ENCODE data around the gene RBCK1. TPM values are rescaled to one million over a fixed set of nuclear protein-coding genes. Genes with fewer than 3 reads are reported as not detected.

Gene RBCK1
- total RNA-seq, 1 donor from 2014 or later: 44.2 TPM

DNA sequence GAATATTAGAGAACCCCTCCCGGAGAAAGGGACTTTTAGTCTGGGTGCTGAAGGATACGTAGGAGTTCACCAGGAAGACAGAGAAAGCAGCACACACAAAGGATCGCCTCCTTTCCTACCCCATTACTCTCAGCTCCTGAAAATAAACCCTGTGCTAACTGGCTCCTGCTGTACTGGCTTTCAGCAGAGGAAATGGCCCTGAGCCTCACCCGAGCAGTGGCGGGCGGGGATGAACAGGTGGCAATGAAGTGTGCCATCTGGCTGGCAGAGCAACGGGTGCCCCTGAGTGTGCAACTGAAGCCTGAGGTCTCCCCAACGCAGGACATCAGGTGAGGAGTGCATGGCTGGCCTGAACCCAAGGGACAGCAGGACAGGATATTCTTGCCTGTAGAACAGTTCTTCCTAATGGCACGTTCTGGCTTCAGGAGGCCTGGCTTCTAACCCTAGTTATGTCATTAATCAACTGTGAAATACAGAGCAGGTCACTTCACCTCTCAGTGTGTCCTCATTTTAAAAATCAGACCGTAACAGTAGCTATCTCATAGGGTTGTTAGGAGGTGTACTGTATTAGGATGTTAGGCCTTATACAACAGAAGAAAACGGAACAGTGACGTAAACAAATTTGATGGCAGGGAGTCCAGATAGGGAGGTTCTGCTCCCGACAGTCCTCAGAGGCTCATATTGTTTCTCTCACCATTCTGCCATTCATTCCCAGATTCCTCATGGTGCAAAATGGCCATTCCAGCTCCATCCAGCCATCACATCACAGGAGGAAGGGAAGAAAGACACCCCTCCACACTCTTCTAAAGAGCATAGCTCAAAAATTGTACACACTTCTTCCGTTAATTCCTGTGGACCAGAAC, 1.8 kb downstream of the RBCK1 start:
- ATAC-seq (ENCODE audit: poor library complexity): no peak
- DNase-seq: no peak
- intact Hi-C loops (cut with DNase I): no loop called here

DNA sequence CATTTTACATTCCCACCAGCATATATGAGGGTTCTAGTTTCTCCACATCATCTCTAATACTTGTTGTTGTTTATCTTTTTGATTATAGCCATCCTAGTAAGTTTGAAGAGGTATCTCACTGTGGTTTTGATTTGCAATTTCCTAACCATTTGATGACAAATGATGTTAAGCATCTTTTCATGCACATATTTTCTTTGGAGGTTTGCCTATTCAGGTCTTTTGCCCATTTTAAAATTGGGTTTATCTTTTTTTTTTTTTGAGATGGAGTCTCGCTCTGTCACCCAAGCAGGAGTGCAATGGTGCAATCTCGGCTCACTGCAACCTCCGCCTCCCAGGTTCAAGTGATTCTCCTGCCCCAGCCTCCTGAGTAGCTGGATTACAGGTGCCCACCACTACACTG, 4.0 kb downstream of the RBCK1 start:
- no peak for ATAC-seq (ENCODE audit: poor library complexity)
- intact Hi-C loops (cut with DNase I): no loop called here
- no peak for DNase-seq

DNA sequence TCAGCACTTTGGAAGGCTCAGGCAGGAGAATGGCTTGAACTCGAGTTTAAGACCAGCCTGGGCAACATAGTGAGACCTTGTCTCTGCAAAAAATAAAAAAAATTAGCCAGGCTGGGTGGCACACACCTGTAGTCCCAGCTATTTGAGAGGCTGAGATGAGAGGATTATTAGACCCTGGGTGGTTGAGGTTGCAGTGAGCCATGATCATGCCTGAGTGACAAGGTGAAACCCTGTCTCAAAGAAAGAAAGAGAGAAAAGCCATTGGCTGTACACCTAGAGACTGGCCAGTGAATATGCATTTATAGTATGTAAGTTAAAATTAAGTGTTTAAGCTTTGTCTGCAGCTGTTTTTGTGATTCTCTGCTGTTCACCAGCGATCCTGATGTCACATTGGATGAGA, 6.1 kb downstream of the RBCK1 start:
- ATAC-seq (ENCODE audit: poor library complexity) (no peak), DNase-seq (no peak)
- intact Hi-C loops (cut with DNase I): no loop called here

DNA sequence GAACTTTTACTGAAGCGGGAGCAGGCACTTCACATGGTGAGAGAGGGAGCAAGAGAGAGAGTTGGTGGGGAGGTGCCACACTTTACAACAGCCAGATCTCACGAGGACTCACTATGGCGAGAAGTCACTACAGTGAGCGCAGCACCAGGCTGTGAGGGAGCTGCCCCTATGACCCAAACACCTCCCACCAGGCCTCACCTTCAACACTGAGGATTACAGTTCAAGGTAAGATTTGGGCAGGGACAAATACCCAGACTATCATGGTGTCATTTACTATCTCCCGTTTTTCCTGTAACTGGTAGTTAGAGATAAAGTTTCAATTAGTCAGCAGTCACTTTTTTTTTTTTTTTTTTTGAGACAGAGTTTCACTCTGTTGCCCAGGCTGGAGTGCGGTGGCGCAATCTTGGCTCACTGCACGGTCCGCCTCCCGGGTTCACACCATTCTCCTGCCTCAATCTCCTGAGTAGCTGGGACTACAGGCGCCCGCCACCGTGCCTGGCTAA, 7.8 kb downstream of the RBCK1 start:
- intact Hi-C loops (cut with DNase I): no loop called here
- DNase-seq: no peak
- ATAC-seq (ENCODE audit: poor library complexity): no peak

DNA sequence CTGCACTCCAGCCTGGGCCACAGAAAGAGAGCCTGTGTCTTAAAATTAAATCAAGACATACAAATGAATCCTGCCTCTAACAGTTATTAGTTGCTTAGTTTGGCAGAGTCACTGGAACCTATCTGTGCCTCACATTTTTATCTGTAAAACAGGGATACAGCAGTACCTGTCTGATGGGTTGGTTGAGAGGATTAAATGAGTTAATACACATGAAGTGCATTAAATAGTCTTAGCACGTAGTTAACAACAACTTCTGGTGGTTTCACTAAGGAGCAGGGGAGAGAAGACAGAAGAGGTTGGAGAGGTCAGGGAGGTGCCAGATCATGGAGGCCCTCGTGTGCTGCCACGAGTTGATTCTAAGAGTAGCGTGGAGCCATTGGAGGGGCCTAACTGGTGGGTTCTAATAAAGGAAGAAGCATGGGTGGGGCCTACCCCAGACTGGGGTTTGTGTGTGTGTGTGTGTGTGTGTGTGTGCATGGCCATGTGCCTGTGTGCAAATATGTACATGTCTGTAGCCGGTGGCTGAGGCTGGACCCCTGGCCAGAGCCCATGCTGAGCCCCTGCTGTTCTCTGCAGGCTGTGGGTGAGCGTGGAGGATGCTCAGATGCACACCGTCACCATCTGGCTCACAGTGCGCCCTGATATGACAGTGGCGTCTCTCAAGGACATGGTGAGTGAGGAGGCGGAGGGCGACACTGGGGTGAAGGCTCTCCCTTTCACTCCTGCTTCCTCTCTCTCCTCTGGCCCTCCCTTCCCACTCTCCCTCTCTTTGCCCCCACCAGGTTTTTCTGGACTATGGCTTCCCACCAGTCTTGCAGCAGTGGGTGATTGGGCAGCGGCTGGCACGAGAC, 9.1 kb downstream of the RBCK1 start:
- no peak for DNase-seq
- no peak for ATAC-seq (ENCODE audit: poor library complexity)
- intact Hi-C loops (cut with DNase I): no loop called here

DNA sequence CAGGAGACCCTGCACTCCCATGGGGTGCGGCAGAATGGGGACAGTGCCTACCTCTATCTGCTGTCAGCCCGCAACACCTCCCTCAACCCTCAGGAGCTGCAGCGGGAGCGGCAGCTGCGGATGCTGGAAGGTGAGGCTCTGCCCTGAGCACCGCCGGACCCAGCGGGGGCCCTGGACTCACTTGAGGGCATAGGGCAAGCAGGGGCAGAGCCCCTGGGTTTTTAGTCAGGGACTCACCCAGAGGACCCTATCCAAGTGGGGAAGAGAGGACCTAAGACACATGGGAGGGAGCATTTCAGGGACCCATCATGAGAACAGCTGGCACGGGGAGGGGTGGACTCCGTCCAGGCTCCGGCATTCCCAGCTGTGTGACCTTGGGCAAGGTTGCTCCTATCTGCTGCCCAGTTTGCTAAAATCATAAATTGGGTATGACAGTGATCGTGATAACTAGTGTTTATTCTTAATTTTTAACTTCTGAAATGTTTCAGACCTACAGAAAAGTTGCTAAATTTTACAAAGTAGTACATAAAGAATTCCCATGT, 9.8 kb downstream of the RBCK1 start:
- intact Hi-C loops (cut with DNase I): no loop called here
- ATAC-seq (ENCODE audit: poor library complexity) (peak; percentile 59), DNase-seq (no peak)

DNA sequence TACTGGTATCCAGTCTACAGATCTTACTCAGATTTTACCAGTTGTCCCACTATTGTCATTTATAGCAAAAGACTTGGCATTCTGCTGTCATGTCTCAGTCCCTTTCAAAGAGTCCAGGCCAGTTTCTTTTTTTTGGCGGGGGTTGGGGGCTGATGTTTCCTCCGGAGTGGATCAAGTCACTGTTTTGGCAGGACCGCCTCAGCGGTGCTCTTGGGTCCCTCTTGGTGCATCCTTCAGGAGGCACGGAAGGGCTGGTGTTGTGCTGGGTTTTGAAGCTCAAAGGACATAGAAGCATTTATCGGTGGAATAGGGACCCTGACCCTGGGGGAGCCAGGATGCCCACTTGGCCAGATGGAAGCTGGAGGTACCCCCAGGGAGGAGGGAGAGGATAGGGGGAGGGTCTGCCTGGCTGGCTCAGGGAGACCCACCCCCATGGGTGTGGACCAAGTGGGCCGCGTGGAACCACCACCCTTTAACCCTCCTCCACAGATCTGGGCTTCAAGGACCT, 10.8 kb downstream of the RBCK1 start:
- DNase-seq (no peak), ATAC-seq (ENCODE audit: poor library complexity) (no peak)
- intact Hi-C loops (cut with DNase I): no loop called here

DNA sequence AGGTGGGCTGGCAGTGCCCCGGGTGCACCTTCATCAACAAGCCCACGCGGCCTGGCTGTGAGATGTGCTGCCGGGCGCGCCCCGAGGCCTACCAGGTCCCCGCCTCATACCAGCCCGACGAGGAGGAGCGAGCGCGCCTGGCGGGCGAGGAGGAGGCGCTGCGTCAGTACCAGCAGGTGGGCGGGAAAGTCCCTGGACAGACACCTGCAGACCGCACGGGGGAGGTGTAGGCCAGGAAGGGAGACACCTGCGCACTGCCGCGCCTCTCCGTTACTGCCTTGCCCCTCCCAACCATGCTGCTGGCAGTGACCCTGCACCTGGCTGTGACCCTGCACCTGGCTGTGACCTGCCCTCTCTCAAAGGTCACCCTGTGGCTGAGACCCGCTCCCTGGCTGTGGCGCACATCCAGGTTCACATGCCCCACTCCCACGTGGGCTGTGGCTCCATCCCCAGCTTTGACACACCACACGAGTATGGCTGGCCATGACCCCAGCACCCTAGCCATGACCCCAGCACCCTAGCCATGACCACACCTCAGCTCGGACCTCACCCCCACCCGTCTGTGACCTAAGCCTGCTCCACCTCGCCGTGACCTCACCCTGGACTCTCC, 11.6 kb downstream of the RBCK1 start:
- DNase-seq (no peak), ATAC-seq (ENCODE audit: poor library complexity) (peak; percentile 25)
- intact Hi-C loops (cut with DNase I): no loop called here

DNA sequence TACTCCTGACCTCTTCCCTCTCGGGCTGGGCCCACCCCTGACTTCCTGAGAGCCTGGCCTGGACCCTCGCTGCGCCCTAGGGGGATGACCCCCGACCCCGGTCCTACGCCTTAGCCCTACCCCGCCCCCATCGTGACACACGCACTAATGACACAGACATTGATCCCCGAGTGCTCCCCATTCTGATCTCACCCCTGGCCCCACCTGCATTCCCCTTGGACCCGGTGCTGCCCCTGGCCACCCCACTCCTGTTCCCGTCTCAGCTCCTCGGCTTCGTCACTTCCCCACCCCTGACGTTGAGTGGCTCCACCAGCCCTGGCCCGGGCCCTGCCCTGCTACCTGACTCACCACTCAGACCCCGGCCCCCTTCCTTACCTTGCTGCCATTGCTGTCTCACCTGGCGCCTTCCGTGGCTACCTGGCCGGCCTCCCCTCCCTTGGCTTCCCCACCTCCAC, 12.1 kb downstream of the RBCK1 start:
- intact Hi-C loops (cut with DNase I): no loop called here
- no peak for ATAC-seq (ENCODE audit: poor library complexity)
- no peak for DNase-seq

DNA sequence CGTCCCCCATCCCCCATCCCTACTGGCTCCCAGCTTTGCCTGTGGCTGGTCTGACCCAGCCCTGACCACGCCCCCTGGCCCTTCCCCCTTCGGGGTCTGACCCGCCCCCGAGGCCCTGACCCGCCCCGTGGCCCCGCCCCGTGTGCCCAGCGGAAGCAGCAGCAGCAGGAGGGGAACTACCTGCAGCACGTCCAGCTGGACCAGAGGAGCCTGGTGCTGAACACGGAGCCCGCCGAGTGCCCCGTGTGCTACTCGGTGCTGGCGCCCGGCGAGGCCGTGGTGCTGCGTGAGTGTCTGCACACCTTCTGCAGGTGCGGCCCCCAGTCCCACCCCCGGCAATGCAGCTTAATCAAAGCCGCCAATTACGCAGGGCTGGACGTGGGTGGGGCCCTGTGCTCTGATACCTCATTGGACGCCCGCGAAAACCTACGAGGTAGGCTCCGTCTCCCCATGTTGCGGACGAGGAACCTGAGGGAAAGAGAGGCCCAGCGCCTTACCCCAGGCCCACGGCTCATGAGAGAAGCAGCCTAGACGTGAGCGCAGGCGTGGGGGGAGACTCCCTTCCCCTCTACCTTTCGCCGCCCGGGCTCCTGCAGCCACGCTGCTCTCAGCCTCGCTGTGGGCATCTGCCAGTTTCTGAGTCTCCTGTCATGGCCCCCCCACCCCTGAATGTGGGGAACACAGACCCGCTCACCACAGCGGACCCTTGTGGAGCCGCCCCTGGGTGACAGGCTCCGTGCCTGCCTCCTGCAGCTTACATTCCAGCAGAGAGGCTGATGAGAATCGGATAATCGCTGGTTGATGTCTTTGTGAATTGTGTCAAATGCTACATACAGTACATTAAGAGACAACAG, 12.8 kb downstream of the RBCK1 start:
- DNase-seq: no peak
- intact Hi-C loops (cut with DNase I): no loop called here
- no peak for ATAC-seq (ENCODE audit: poor library complexity)

DNA sequence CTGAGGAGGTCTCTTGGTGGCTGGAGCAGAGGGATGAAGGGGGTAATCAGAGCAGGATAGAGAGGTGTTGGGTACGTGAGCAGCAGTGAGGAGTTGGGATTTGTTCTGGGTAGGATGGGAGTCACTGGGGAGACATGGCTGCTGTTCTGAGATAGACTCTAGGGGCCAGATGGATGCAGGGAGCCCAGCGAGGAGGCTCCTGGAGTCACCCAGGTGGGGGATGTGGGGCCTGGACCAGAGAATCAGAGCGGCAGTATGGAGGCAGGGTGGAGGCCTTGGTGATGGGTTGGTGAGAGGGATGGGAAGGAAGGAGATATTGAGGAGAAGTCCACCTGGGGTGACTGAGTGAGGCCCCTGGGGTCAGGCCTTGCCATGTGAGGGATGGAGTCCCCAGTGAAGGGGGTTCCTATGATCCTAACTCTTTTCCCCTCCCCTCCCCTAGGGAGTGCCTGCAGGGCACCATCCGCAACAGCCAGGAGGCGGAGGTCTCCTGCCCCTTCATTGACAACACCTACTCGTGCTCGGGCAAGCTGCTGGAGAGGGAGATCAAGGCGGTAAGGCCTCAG, 13.7 kb downstream of the RBCK1 start:
- DNase-seq (no peak), ATAC-seq (ENCODE audit: poor library complexity) (no peak)
- intact Hi-C loops (cut with DNase I): no loop called here

DNA sequence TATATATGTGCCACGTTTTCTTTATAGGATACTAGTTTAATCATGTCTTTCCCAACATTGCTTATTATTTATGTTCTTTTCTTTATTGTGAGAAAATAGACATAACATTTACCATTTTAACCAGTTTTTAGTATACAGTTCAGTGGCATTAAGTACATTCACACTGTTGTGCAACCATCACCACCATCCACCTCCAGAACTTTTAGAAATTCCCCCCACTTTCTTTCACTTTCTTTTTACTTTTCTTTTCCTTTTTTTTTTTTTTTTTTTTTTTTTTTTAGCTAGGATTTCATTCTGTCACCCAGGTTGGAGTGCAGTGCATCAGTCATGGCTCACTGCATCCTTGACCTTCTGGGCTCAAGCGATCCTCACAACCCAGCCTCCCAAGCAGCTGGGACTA, 18.5 kb downstream of the RBCK1 start:
- intact Hi-C loops (cut with DNase I): no loop called here
- ATAC-seq (ENCODE audit: poor library complexity): no peak
- DNase-seq: no peak

DNA sequence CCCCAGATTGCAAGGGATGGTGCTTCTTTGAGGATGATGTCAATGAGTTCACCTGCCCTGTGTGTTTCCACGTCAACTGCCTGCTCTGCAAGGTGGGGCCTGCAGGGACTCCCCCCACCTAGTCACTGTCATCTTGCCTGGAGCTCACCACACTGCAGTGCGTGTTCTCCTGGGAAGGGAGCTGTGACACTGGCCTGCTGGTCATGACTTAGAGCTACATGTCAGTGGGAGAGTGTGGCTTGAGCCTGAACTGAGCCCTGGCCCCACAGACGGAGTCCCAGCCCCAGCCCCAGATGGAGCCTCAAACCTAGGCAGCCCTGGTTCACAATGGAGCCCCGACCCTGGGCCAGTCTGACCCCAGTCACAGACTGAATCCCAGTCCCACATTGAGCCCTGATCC, 19.3 kb downstream of the RBCK1 start:
- DNase-seq (no peak), ATAC-seq (ENCODE audit: poor library complexity) (no peak)
- intact Hi-C loops (cut with DNase I): no loop called here

DNA sequence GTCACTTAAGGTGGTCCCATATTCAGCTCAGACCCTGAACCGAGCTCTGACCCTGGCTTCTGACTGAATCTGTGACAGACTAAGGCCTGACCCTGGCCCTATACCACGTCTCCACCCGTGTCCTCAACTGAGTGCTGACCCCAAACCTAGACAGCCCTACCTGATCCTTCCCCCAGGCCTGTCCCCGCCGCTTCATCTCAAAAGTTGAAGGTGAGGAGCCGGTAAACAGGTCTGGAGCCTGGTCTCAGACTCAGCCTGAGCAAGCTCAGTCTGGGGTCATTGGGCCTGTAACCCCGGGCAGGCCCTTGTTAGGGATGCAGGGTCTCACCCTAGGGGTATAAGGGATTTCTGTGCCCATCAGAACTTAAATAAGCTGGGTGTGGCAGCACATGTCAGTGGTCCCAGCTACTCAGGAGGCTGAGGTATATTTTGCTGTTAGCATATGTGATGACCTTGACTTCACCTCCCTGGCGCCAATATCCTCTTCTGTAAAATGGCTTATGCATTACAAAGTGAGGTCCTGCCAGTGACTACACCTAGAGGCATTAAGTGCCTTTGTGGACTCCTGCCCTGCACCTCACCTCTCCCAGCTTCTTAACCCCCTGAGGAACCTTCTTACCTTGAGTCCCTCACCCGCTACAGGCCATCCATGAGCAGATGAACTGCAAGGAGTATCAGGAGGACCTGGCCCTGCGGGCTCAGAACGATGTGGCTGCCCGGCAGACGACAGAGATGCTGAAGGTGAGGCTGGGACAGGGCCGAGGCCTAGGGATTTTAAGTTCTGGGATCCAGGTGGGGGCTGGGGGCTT, 20.0 kb downstream of the RBCK1 start:
- intact Hi-C loops (cut with DNase I): no loop called here
- no peak for DNase-seq
- ATAC-seq (ENCODE audit: poor library complexity): no peak

DNA sequence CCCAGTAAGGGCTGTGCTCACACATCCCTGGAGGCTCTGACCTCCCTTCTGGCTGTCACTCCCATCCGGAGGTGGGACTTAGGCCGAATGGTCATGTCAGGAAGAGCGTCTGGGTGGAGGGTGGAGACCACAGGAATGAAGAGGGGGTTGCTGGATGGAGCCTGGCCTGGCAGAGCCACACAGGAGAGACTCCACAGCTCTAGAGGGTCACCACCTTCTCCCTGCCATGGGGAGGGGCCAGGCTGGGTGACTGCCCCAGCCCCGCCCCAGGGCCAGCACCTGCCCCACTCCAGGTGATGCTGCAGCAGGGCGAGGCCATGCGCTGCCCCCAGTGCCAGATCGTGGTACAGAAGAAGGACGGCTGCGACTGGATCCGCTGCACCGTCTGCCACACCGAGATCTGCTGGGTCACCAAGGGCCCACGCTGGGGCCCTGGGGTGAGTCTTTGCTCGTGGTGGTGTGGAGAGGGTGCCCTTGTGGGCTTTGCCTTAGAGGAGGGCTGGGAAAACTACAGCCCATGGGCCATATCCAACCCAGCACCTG, 20.6 kb downstream of the RBCK1 start:
- no peak for ATAC-seq (ENCODE audit: poor library complexity)
- intact Hi-C loops (cut with DNase I): no loop called here
- DNase-seq: no peak

DNA sequence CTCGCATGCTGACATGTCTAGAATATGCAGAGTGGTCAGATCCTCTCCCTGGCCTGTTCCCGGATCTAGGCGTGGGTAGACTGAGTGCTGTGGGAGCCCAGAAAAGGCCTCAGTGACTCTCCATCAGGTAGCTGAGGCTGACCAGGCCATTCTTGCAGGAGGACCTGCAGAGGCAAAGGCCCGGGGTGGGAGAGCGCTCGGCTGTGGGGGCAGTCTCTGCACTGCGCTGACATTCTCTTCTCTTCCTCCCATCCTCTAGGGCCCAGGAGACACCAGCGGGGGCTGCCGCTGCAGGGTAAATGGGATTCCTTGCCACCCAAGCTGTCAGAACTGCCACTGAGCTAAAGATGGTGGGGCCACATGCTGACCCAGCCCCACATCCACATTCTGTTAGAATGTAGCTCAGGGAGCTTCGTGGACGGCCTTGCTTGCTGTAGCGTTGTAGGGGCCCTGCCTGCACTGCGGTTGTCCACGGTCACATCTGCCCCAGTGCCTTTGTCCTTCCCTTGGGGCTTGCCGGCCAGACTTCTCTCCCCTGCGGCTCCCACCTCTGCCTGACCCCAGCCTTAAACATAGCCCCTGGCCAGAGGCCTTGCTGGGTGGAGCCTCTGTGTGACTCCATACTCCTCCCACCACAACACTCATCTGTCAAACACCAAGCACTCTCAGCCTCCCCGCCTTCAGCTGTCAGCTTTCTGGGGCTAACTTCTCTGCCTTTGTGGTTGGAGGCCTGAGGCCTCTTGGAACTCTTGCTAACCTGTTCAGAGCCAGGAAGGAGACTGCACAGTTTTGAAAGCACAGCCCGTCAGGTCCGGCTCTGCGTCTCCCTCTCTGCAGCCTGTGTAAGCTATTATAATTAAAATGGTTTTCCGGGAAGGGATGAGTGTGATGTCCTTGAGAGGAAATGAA, 22.2 kb downstream of the RBCK1 start:
- intact Hi-C loops (cut with DNase I): no loop called here
- DNase-seq (no peak), ATAC-seq (ENCODE audit: poor library complexity) (no peak)

All from Right ventricle myocardium superior (tissue), 1 donor.